ENCODE data around the gene TTLL11. TPM values are rescaled to one million over a fixed set of nuclear protein-coding genes. Genes with fewer than 3 reads are reported as not detected.
A peak's percentile ranks its signal among the peaks of the same experiment; 100 is the strongest.

TTLL11 gene
- polyA plus RNA-seq, 1 of the 3 experiments (the other 2 are of a cell fraction), result 6.8 TPM

GRCh38 chr9:121984726-121985402 lies 108.2 kb downstream of the TTLL11 start:
- H3K4me2 ChIP-seq, result peak overlapping the region; percentile 46; the same call in 1 of the 2 replicates

More at GRCh38 chr9:121984726-121985402, 108.2 kb downstream of the TTLL11 start:
- 61% methylated on average over 6 of the region's 7 CpGs for WGBS (ENCODE audit: low lambda C conversion rate)
- ChIA-PET POLR2A (no interaction called here), CTCF (interaction anchor here (0.7 to 1.6 kb wide), 4 partner anchors 7 to 298 kb away, joined by 3 read pairs; no protein-coding TSS in a partner anchor)
- Histone ChIP-seq H3K36me3 (replicated peaks in 1 of 2; ENCODE audit: control insufficient read depth in 1 of 2, insufficient read depth in 2 of 2, low read length in 1 of 2) (peaks cover 2 to 4% of the 10 kb centered on the region in 2 experiments), H2AFZ (ENCODE audit: low read depth) (no peak overlapping the region), H3F3A (replicated peaks; ENCODE audit: insufficient read depth) (peaks cover 23% of the 10 kb centered on the region), H3K9me2 (no peaks in the 10 kb centered on the region), H3K4me1 (ENCODE audit: control insufficient read depth in 1 of 2, insufficient read depth in 2 of 2, low read depth in 1 of 2, low read length in 1 of 2) (peaks cover 0 to 15% of the 10 kb centered on the region in 2 experiments; a peak in 2 of 4 replicates), H4K20me1 (ENCODE audit: insufficient read depth) (no peaks in the 10 kb centered on the region), H3K9ac (no peak overlapping the region; the same call in 1 of the 2 replicates), H3K27ac (ENCODE audit: low read depth in 2 of 2, low read length in 1 of 2) (peak overlapping the region in 1 of 2 experiments; percentile 92; a peak in 2 of 4 replicates), H3K9me3 (no peaks in the 10 kb centered on the region), H3K4me3 (ENCODE audit: low read depth in 2 of 2, low read length in 1 of 2) (no peak overlapping the region), H3K79me2 (ENCODE audit: insufficient read depth) (no peaks in the 10 kb centered on the region), H3K27me3 (ENCODE audit: insufficient read depth) (no peaks in the 10 kb centered on the region)
- DNase-seq, result no peak
- TF ChIP-seq EP300 (IDR thresholded peaks at IDR 0.05; ENCODE audit: borderline replicate concordance in 1 of 2, low read depth in 1 of 2, low read length in 1 of 2) (peak in 1 of 2 experiments; percentile 18; a peak in 1 of 4 replicates), TCF12 (IDR thresholded peaks at IDR 0.05) (peak; percentile 66), PBX3 (IDR thresholded peaks at IDR 0.05) (peak; percentile 17; the same call in 1 of the 2 replicates), FOSL2 (IDR thresholded peaks at IDR 0.05; ENCODE audit: borderline replicate concordance, low read depth) (0 out of 2 replicates have a peak, but pooled peaks have one; percentile 54), RXRA (IDR thresholded peaks at IDR 0.05; ENCODE audit: borderline replicate concordance, low read depth) (no peak), USF2 (IDR thresholded peaks at IDR 0.05; ENCODE audit: borderline replicate concordance, low read depth, low read length) (no peak), CHD2 (IDR thresholded peaks at IDR 0.05; ENCODE audit: low read length, partially characterized antibody) (no peak), MXI1 (IDR thresholded peaks at IDR 0.05; ENCODE audit: low read depth, low read length) (no peak), SMC3 (IDR thresholded peaks at IDR 0.05; ENCODE audit: low read depth, low read length) (no peak), REST (IDR thresholded peaks at IDR 0.05; ENCODE audit: low read depth, low read length) (no peak)

All from SK-N-SH (cell line).